ENCODE results near the gene TMEM80. TPM values are rescaled to one million over a fixed set of nuclear protein-coding genes. Genes with fewer than 3 reads are reported as not detected.
"Not testable (repeated sequence)": the region's sequence is repeated elsewhere in the genome, so short reads cannot be mapped to it uniquely, and the experiment has no call there.

Gene TMEM80
- polyA plus RNA-seq, 4 donors, result 11.9 to 35.4 (median 21.2) TPM

DNA sequence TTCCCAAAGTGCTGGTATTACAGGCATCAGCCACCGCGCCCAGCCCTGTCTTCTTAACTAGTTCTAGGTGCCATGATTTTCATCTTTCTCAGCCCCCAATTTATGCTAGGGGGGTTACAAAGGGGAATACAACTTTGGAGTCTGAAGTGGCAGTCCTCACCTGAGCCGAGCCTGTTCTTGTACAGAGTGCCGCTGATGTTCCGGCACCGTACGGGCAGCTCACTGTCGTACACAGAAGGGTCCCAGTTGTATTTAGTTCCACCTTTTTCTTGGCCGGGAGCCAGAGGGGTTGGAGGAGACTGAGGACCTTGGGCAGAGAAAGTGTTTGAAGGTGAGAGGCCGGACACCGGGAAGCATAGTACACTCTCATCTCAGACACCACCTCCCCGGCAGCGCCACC is 7.9 kb upstream of the TMEM80 start:
- no peaks in the 10 kb centered on the region for H3K27me3 ChIP-seq (ENCODE audit: control insufficient read depth in 3 of 3, insufficient read depth in 3 of 3, low read length in 3 of 3)
- no peak overlapping the region for H3K27ac ChIP-seq (ENCODE audit: low read depth in 1 of 3, low read length in 2 of 3)
- peaks cover 9 to 78% (median 10%) of the 10 kb centered on the region in 3 donors for H3K36me3 ChIP-seq (ENCODE audit: control insufficient read depth in 3 of 3, insufficient read depth in 2 of 3, low read depth in 1 of 3, low read length in 3 of 3)
- FAIRE-seq (no peak), DNase-seq (no peak)
- H3K9me3 ChIP-seq (ENCODE audit: control insufficient read depth in 2 of 2, insufficient read depth in 1 of 2, low read depth in 1 of 2, low read length in 1 of 2), result no peaks in the 10 kb centered on the region
- H3K4me1 ChIP-seq (ENCODE audit: control insufficient read depth in 3 of 3, insufficient read depth in 2 of 3, low read depth in 1 of 3, low read length in 2 of 3), result peaks cover 0 to 10% (median 3%) of the 10 kb centered on the region in 3 donors
- H3K4me3 ChIP-seq (ENCODE audit: low read depth in 1 of 3, low read length in 3 of 3), result no peak overlapping the region
- WGBS, 3 donors, result 92 to 93% (median 93%) methylated on average over 13 of the region's 13 CpGs

DNA sequence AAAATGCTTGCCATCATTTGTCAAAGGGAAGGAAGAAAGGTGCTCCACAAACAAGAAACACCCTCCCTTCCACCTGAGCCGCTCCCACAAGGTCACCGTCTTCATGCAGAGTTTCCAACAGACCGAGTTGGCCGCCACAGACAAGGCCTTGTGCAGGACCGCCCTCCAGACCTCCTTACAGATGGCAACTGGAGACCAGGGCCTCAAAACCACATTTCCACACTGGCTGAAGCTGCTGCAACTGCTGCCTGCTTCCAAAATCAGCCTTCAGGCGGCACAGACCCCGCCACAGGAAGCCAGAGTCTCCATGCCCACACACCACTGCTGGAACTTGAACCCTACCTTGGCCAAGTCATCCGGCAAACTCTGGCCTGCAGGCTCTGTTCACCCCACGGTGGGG is 6.9 kb upstream of the TMEM80 start:
- FAIRE-seq, result no peak
- 82 to 90% (median 82%) methylated on average over 9 of the region's 9 CpGs for WGBS, 3 donors
- no peaks in the 10 kb centered on the region for H3K27me3 ChIP-seq (ENCODE audit: control insufficient read depth in 3 of 3, insufficient read depth in 3 of 3, low read length in 3 of 3)
- DNase-seq, result no peak
- no peak overlapping the region for H3K27ac ChIP-seq (ENCODE audit: low read depth in 1 of 3, low read length in 2 of 3)
- no peak overlapping the region for H3K4me3 ChIP-seq (ENCODE audit: low read depth in 1 of 3, low read length in 3 of 3)
- H3K9me3 ChIP-seq (ENCODE audit: control insufficient read depth in 2 of 2, insufficient read depth in 1 of 2, low read depth in 1 of 2, low read length in 1 of 2), result no peaks in the 10 kb centered on the region
- H3K36me3 ChIP-seq (ENCODE audit: control insufficient read depth in 3 of 3, insufficient read depth in 2 of 3, low read depth in 1 of 3, low read length in 3 of 3), result peaks cover 9 to 77% (median 10%) of the 10 kb centered on the region in 3 donors
- peaks cover 0 to 15% (median 6%) of the 10 kb centered on the region in 3 donors for H3K4me1 ChIP-seq (ENCODE audit: control insufficient read depth in 3 of 3, insufficient read depth in 2 of 3, low read depth in 1 of 3, low read length in 2 of 3)

DNA sequence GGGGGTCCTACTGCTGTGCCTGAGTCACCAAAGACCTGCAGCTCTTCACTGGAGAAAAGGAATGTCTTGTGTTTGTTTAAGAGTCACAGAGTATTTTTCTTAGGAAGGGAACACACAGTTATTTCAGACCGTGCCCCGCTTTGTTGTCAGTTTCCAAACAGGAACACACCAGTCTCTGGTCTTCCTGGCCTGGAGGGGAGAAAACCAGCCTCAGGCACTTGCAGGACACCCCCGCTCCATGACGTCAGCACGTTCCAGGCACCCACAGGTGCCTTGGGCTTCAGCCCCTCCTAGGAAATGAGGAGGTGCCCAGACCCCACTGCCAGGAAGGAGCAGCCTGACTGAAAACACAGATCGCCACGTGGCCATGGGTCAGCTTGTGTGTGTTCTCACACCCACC is 6.0 kb upstream of the TMEM80 start:
- 90 to 93% (median 92%) methylated on average over 7 of the region's 7 CpGs for WGBS, 3 donors
- FAIRE-seq (no peak), DNase-seq (no peak)
- H3K36me3 ChIP-seq (ENCODE audit: control insufficient read depth in 3 of 3, insufficient read depth in 2 of 3, low read depth in 1 of 3, low read length in 3 of 3), result peaks cover 7 to 71% (median 10%) of the 10 kb centered on the region in 3 donors
- no peak overlapping the region for H3K27ac ChIP-seq (ENCODE audit: low read depth in 1 of 3, low read length in 2 of 3)
- H3K27me3 ChIP-seq (ENCODE audit: control insufficient read depth in 3 of 3, insufficient read depth in 3 of 3, low read length in 3 of 3), result no peaks in the 10 kb centered on the region
- no peak overlapping the region for H3K4me3 ChIP-seq (ENCODE audit: low read depth in 1 of 3, low read length in 3 of 3)
- no peaks in the 10 kb centered on the region for H3K9me3 ChIP-seq (ENCODE audit: control insufficient read depth in 2 of 2, insufficient read depth in 1 of 2, low read depth in 1 of 2, low read length in 1 of 2)
- peaks cover 0 to 22% (median 13%) of the 10 kb centered on the region in 3 donors for H3K4me1 ChIP-seq (ENCODE audit: control insufficient read depth in 3 of 3, insufficient read depth in 2 of 3, low read depth in 1 of 3, low read length in 2 of 3)

DNA sequence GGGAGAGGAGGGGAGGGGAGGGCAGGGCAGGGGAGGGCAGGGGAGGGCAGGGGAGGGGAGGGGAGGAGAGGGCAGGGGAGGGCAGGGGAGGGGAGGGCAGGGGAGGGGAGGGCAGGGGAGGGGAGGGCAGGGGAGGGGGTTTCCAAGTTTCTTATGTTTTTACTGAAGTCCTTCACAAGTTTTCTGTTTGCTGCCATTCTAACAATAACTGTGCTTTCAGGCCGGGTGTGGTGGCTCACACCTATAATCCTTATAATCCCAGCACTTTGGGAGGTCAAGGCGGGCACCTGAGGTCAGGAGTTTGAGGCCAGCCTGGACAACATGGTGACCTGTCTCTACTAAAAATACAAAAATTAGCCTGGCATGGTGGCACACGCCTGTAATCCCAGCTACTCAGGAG is 5.4 kb upstream of the TMEM80 start:
- not testable (repeated sequence) for DNase-seq; H3K4me3 ChIP-seq (ENCODE audit: low read depth in 1 of 3, low read length in 3 of 3); H3K9me3 ChIP-seq (ENCODE audit: control insufficient read depth in 2 of 2, insufficient read depth in 1 of 2, low read depth in 1 of 2, low read length in 1 of 2); H3K27ac ChIP-seq (ENCODE audit: low read depth in 1 of 3, low read length in 2 of 3); FAIRE-seq; H3K27me3 ChIP-seq (ENCODE audit: control insufficient read depth in 3 of 3, insufficient read depth in 3 of 3, low read length in 3 of 3)
- peaks cover 0 to 22% (median 13%) of the 10 kb centered on the region in 3 donors for H3K4me1 ChIP-seq (ENCODE audit: control insufficient read depth in 3 of 3, insufficient read depth in 2 of 3, low read depth in 1 of 3, low read length in 2 of 3)
- WGBS, 3 donors, result 91 to 97% (median 95%) methylated on average over 3 of the region's 3 CpGs
- peaks cover 6 to 65% (median 10%) of the 10 kb centered on the region in 3 donors for H3K36me3 ChIP-seq (ENCODE audit: control insufficient read depth in 3 of 3, insufficient read depth in 2 of 3, low read depth in 1 of 3, low read length in 3 of 3)

DNA sequence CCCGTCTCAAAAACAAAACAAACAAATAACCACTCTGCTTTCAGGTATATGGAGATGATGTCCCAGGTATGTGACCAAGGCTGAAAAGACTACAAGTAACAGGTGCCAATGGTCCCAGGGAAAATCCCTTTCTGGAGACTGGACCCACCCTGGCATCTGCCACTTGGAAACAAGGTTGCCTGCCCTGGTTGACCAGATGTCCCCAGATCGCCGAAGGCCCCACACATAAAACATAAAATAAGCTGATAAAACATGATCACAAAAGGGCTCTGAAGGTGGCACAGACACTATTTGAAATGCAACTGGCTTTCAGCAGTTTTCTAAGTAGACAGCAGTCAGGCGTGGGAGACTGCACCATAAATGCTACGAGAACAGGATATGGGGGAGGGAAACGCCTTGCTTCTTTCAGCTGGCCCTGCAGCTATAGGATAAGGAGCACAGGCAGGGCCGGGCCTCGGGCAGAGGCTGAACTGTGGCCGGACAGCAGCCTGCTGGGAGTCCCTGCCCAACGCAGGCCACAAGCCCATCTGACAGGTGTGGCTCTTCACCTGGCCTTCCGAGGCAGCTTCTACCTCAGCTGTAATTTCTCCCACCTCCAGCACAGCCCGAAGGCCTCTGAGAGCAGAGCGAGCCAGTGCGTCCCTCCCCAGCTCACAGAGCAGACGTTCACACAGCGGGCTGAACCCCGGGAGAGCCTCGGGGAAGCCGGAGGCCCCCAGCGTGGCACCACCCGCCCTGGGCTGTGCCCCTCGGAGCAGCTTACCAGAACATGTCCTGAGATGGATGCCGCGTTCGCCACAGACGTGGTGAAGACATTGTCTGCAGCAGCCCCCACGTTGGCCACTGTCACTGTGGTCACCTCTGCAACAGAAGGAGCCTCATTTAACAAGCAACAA is 4.6 kb upstream of the TMEM80 start:
- Histone ChIP-seq H3K27ac (ENCODE audit: low read depth in 1 of 3, low read length in 2 of 3) (peak overlapping the region in 2 of 3 donors; percentile 1 to 12), H3K27me3 (ENCODE audit: control insufficient read depth in 3 of 3, insufficient read depth in 3 of 3, low read length in 3 of 3) (no peaks in the 10 kb centered on the region), H3K4me3 (ENCODE audit: low read depth in 1 of 3, low read length in 3 of 3) (no peak overlapping the region), H3K4me1 (ENCODE audit: control insufficient read depth in 3 of 3, insufficient read depth in 2 of 3, low read depth in 1 of 3, low read length in 2 of 3) (peaks cover 0 to 22% (median 13%) of the 10 kb centered on the region in 3 donors), H3K36me3 (ENCODE audit: control insufficient read depth in 3 of 3, insufficient read depth in 2 of 3, low read depth in 1 of 3, low read length in 3 of 3) (peaks cover 6 to 58% (median 10%) of the 10 kb centered on the region in 3 donors), H3K9me3 (ENCODE audit: control insufficient read depth in 2 of 2, insufficient read depth in 1 of 2, low read depth in 1 of 2, low read length in 1 of 2) (no peaks in the 10 kb centered on the region)
- DNase-seq (peak in 1 of 2 donors; percentile 76), FAIRE-seq (no peak)
- WGBS, 3 donors, result 68 to 73% (median 73%) methylated on average over 27 of the region's 27 CpGs

DNA sequence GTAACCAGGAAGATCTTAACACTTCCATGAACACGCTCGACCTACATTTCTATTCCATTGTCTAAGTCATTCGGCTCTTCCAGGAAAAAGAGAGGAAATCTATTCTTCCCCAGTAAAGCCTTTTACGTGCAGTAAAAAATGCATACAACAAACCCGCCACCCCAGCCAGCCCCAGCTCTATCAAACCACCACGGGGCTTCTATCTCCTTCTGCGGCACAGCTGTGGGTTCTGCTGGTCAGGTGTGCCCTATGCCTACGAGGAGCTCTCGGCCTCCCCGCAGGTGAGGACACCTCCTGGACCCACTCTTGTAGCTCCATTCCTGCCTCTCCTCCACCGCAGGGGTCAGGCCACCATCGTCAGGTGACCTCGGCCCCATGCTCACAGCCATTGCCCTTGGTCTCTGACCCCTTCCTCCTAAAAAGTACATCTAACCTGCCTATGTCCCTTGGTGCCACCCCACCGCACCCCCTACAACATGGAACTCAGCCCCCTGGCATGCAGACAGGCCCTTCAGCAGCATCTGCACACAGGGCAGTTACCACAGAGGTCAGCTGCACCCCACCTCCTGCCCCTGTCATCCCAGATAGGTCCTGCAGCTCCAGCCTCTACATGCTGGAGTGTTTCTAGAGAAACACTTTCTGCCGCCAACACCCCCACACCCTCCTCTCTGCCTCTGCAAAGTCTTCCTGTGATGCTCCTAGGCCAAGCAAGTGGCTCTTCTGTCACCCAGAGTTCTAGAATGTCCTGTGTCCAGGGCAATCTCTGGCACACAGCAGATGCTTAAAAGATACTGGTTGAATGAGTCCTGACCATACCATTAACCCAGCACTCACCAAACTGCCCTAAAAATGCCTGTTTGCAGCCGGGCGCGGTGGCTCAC is 3.7 kb upstream of the TMEM80 start:
- Histone ChIP-seq H3K27me3 (ENCODE audit: control insufficient read depth in 3 of 3, insufficient read depth in 3 of 3, low read length in 3 of 3) (no peaks in the 10 kb centered on the region), H3K4me3 (ENCODE audit: low read depth in 1 of 3, low read length in 3 of 3) (no peak overlapping the region), H3K4me1 (ENCODE audit: control insufficient read depth in 3 of 3, insufficient read depth in 2 of 3, low read depth in 1 of 3, low read length in 2 of 3) (peaks cover 0 to 26% (median 13%) of the 10 kb centered on the region in 3 donors), H3K36me3 (ENCODE audit: control insufficient read depth in 3 of 3, insufficient read depth in 2 of 3, low read depth in 1 of 3, low read length in 3 of 3) (peaks cover 6 to 51% (median 10%) of the 10 kb centered on the region in 3 donors), H3K9me3 (ENCODE audit: control insufficient read depth in 2 of 2, insufficient read depth in 1 of 2, low read depth in 1 of 2, low read length in 1 of 2) (no peaks in the 10 kb centered on the region), H3K27ac (ENCODE audit: low read depth in 1 of 3, low read length in 2 of 3) (peak overlapping the region in 2 of 3 donors; percentile 1 to 12)
- DNase-seq (no peak), FAIRE-seq (no peak)
- 90 to 94% (median 93%) methylated on average over 17 to 18 of the region's 18 CpGs for WGBS, 3 donors

DNA sequence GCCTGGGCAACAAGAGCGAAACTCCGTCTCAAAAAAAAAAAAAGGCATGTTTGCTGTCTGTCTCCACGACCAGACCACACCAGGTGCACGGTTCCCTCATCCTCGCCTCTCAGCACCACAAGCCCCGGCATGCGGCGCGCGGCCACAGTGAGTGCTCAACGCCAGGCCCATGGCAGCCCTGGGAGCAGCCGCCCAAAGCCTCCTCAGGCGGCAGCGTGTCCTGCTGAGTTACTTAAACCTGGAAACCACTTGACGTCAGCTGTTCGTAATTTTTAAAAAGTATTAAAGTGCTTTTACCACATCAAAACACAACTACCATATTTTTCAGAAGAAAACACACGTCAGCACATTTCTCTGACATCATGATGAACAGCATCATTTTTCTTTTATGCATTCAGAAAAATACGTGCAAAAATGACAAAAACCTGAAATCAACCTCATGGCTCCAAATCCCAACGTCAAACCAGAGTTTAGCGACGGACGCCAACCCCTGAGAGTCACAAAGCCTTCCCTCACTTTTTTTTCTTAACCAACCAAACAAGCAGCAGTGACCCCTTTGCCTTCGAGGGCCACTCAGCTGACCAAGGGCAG is 2.7 kb upstream of the TMEM80 start:
- WGBS, 3 donors, result 83 to 91% (median 84%) methylated on average over 21 to 23 of the region's 23 CpGs
- Histone ChIP-seq H3K4me1 (ENCODE audit: control insufficient read depth in 3 of 3, insufficient read depth in 2 of 3, low read depth in 1 of 3, low read length in 2 of 3) (peaks cover 0 to 26% (median 13%) of the 10 kb centered on the region in 3 donors), H3K27me3 (ENCODE audit: control insufficient read depth in 3 of 3, insufficient read depth in 3 of 3, low read length in 3 of 3) (no peaks in the 10 kb centered on the region), H3K36me3 (ENCODE audit: control insufficient read depth in 3 of 3, insufficient read depth in 2 of 3, low read depth in 1 of 3, low read length in 3 of 3) (peaks cover 5 to 46% (median 6%) of the 10 kb centered on the region in 3 donors), H3K27ac (ENCODE audit: low read depth in 1 of 3, low read length in 2 of 3) (no peak overlapping the region), H3K4me3 (ENCODE audit: low read depth in 1 of 3, low read length in 3 of 3) (no peak overlapping the region), H3K9me3 (ENCODE audit: control insufficient read depth in 2 of 2, insufficient read depth in 1 of 2, low read depth in 1 of 2, low read length in 1 of 2) (no peaks in the 10 kb centered on the region)
- no peak for FAIRE-seq
- DNase-seq, result no peak

DNA sequence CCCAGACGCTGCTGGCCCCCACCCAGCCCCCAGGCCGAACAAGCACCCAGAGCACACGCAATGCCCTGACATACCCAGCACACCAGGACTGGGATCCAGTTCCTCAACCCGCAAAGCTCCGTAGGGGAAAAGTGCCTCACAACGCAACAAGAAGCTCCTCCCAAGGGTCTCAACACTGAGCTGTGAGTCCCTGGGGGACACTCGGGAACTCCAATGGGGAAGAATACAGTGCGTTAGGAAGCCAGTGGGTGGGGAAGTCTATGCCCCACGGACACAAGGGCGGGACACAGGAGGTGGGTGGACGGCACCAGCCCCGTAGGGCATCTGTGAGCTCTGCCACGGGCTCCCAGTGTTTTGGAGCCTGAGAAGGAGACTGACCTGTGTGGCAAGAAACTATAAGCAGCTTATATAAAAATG is 2.2 kb upstream of the TMEM80 start:
- 51 to 83% (median 74%) methylated on average over 13 of the region's 13 CpGs for WGBS, 3 donors
- DNase-seq, result no peak

More for the DNA sequence above, 2.2 kb upstream of the TMEM80 start:
- H3K36me3 ChIP-seq (ENCODE audit: control insufficient read depth in 3 of 3, insufficient read depth in 2 of 3, low read depth in 1 of 3, low read length in 3 of 3), result peaks cover 3 to 44% (median 6%) of the 10 kb centered on the region in 3 donors
- no peak for FAIRE-seq
- no peak overlapping the region for H3K4me3 ChIP-seq (ENCODE audit: low read depth in 1 of 3, low read length in 3 of 3)
- H3K27me3 ChIP-seq (ENCODE audit: control insufficient read depth in 3 of 3, insufficient read depth in 3 of 3, low read length in 3 of 3), result no peaks in the 10 kb centered on the region
- peaks cover 0 to 26% (median 13%) of the 10 kb centered on the region in 3 donors for H3K4me1 ChIP-seq (ENCODE audit: control insufficient read depth in 3 of 3, insufficient read depth in 2 of 3, low read depth in 1 of 3, low read length in 2 of 3)
- H3K27ac ChIP-seq (ENCODE audit: low read depth in 1 of 3, low read length in 2 of 3), result peak overlapping the region in 1 of 3 donors; percentile 27
- H3K9me3 ChIP-seq (ENCODE audit: control insufficient read depth in 2 of 2, insufficient read depth in 1 of 2, low read depth in 1 of 2, low read length in 1 of 2), result no peaks in the 10 kb centered on the region

All from small intestine (tissue), 7 donors.